GM23338 (cell line): ENCODE results near the gene NANS.

Experiments used
- CREB1 ChIP-seq: fragments of 250-450 bp; sonication (Bioruptor Pico); IDR thresholded peaks from 2 replicates; pipeline ENCODE4 v1.5.0; 2020; ENCODE audit warnings: low read depth, mild to moderate bottlenecking, moderate library complexity
- CTCF ChIP-seq, 2 experiments: fragments of 200-600 bp in 1 of 2; sonication (generic) in 1 of 2; conservative IDR thresholded peaks; 2 replicates each; pipeline versions ENCODE4 v1.5.1 to v1.6.1; 2016 to 2017; ENCODE audit warnings: antibody characterized with exemption in 2 of 2, low read depth in 2 of 2, mild to moderate bottlenecking in 2 of 2, moderate library complexity in 1 of 2
- EZH2 ChIP-seq: fragments of 200-600 bp; sonication (generic); IDR thresholded peaks from one replicate; pipeline ENCODE4 v1.8.0; 2017; ENCODE audit warnings: antibody characterized with exemption, mild to moderate bottlenecking, low read depth; ENCODE audit not compliant: unreplicated experiment
- EZH2phosphoT487 ChIP-seq: fragments of 200-600 bp; sonication (generic); IDR thresholded peaks from one replicate; pipeline ENCODE4 v1.8.1; 2018; ENCODE audit warnings: antibody characterized with exemption; ENCODE audit not compliant: unreplicated experiment
- JUNB ChIP-seq: IDR thresholded peaks from one replicate; pipeline ENCODE4 v1.6.1; 2016; ENCODE audit warnings: antibody characterized with exemption; ENCODE audit not compliant: unreplicated experiment
- POLR2AphosphoS5 ChIP-seq: IDR thresholded peaks from 2 replicates; pipeline ENCODE4 v1.6.1; 2016; ENCODE audit warnings: antibody characterized with exemption, low read depth
- REST ChIP-seq: IDR thresholded peaks from one replicate; pipeline ENCODE4 v1.6.1; 2018; ENCODE audit warnings: antibody characterized with exemption; ENCODE audit not compliant: unreplicated experiment

- no peak for TF ChIP-seq EZH2
- TF ChIP-seq CTCF (conservative IDR thresholded peaks at IDR 0.05; ENCODE audit: low read depth in 2 of 2), result peak; percentile 12 to 30; a peak in 2 of 4 replicates
- TF ChIP-seq REST, result no peak
- no peak for TF ChIP-seq JUNB
- TF ChIP-seq EZH2phosphoT487, result no peak
- TF ChIP-seq POLR2AphosphoS5, result no peak
- no peak for TF ChIP-seq CREB1 (CRISPR knock-in tag)
Measured at GRCh38 chr9:98117984-98118639, 61.6 kb downstream of the NANS start.
